ENCODE measurements around the gene SLC3A2.
"Not testable (repeated sequence)": the region's sequence is repeated elsewhere in the genome, so short reads cannot be mapped to it uniquely, and the experiment has no call there.

SLC3A2 gene

DNA sequence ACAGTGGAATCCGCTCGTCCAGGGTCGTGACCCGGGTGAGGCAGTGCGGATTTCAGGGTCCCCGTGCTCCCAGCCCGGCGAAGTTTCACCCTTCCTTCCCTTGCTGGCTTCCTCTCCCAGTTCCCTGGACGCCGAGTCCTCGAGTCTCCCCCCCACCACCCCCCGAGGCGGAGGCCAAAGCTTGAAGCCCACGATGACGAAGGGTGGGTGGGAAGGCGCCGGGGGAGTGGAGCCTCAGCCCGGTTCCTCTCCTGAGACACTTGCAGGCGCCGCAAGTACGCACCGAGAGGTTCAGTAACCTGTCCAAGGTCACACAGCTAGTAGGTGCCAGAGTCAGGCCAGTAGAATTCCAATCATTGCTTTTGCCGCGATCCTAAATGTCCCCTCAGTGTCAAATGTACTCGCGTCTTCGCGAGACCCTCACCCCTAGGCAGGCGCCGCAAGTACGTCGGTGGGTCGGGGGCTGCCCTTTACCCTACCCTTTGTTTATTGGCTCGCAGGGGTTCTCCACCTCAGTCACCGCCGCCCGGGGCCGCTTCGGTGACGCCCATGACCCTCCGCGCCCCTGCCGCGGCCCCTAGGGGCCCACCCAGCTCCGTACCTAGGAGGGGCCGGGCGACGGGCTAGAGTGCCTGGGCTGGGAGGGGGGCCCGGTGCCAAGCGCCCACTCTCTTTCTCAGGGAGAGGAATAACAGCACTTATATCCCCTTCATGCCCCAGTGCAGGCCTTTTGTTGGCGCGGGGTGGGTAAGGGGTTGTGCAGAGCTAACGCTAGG is 46.2 kb downstream of the SLC3A2 start:
- no peak for DNase-seq (ENCODE audit: low read depth in 2 of 3, low spot score in 2 of 3)

DNA sequence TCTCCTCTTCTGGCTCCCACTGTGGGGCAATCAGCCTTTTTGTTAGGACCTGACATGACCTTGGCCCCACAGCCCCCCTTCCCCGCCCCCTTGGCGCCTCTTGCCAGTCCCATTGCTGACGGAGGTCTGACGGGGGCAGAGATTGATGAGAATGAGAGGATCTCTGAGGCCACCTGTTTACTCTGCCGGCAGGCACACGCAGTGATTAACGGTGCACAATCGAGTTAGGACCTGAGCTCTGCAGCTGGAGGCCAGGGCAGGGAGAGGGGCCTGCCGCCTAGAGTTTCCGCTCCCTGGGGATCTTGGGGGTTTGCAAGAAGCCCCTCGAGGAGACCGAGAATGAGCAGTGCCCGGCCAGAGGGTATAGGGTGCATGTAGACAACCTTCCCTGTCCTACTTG is 47.3 kb downstream of the SLC3A2 start:
- DNase-seq (ENCODE audit: low read depth in 2 of 3, low spot score in 2 of 3): no peak

DNA sequence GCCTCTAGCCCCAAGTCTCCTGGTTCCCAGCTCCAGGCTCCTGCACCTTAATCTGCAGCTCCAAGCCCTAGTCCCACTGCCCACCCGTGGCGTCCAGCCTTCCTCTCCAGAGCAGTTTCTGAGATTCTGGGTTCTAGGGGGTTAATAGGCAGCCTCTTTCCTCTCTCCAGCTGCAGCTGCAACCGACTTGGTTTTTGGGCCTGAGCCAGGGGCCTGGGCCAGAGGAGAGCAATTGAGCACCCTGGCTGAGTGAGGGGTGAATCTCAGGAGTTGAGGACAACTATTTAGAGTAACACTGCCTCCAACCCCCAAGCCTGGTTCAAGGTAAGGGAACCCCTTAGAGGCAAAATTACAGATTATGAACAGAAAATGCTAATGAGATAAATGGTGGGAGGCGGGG is 49.5 kb downstream of the SLC3A2 start:
- no peak for DNase-seq (ENCODE audit: low read depth in 2 of 3, low spot score in 2 of 3)

- DNase-seq (ENCODE audit: low read depth in 2 of 3, low spot score in 2 of 3): no peak
Measured at GRCh38 chr11:62930666-62931065, 50.0 kb downstream of the SLC3A2 start.

GRCh38 chr11:62931499-62932278 is 51.0 kb downstream of the SLC3A2 start:
- no peak for DNase-seq (ENCODE audit: low read depth in 2 of 3, low spot score in 2 of 3)

- no peak for DNase-seq (ENCODE audit: low read depth in 2 of 3, low spot score in 2 of 3)
Measured at GRCh38 chr11:62933285-62933684, 52.6 kb downstream of the SLC3A2 start.

DNA sequence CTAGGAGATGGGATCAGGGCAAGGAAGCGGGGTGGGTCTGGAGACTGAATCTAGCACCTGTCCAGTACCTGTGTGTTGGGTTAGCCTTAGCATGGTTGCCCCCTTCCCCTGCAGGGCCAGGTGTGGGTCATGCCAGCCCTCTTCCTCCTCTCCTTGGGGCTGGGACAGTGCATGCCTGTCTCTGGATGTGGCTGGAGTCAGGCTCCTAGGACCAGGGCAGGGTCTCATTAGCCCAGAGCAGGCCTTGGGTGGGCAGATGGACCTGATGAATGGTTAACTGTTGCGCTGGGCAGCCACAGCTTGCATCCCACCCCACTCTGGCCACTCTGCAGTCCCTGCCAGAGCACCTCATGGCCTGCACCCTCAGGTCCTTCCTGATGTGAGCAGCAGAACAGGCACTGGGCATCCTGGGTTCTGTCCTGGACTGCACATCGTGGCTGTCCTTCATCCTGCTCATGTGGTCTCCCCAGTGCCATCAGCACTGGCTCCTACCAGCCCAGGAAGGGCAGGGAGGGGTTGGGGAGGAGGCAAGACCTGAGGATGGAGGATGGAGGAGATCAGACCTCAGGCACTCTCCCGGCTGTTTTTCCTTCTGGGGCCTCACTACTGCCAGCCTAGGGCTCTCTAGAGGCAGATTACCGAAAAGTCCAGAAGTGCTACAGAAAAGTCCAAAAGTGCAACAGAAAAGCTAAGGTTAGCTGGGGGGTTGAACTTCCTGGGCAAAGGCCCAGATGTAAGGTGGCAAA is 53.2 kb downstream of the SLC3A2 start:
- DNase-seq (ENCODE audit: low read depth in 2 of 3, low spot score in 2 of 3): no peak

DNA sequence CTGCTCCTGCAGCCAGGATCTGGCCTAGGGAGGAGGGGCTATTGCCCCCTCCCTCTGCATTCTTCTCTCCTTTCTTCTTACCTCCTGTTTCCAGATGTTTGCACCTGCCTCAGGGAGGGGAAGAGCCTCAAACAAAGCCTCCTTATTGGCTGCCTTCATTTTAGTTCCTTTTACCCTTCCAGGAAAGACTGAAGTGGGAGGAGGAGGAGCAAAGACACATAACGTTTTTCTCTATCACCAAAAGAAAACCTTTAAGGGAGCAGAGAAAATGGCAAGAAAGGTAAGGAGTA is 53.7 kb downstream of the SLC3A2 start:
- no peak for DNase-seq (ENCODE audit: low read depth in 2 of 3, low spot score in 2 of 3)

- DNase-seq (ENCODE audit: low read depth in 2 of 3, low spot score in 2 of 3): not testable (repeated sequence)
Measured at GRCh38 chr11:62937528-62937927, 56.8 kb downstream of the SLC3A2 start.
